Natural killer cell (primary cell): ENCODE results near the gene ENO1. TPM values are rescaled to one million over a fixed set of nuclear protein-coding genes. Genes with fewer than 3 reads are reported as not detected.

ENCODE experiments used
- ATAC-seq, 3 donors: fragments of 150-1000 bp in 2 of 3; fragments of 200-7000 bp in 1 of 3; cut with Tn5 transposase; 1 replicate in 1 of 3; 2 replicates in 2 of 3; pipeline ENCODE4 v1.10.0; 2021; ENCODE audit warnings: mild to moderate bottlenecking in 2 of 3, moderate library complexity in 2 of 3
- DNase-seq, 2 donors: peaks; one replicate each; pipeline versions ENCODE4 v3.0.0 to v3.0.0-alpha.2; 2013 to 2021; ENCODE audit warnings: mixed read lengths in 1 of 2
- H3K27ac ChIP-seq: one replicate; pipeline ENCODE4 v1.5.1; 2013; ENCODE audit warnings: mild to moderate bottlenecking, low read length
- H3K27me3 ChIP-seq: one replicate; pipeline ENCODE4 v1.6.1; 2013; ENCODE audit warnings: low read length; ENCODE audit not compliant: control insufficient read depth, insufficient read depth
- H3K36me3 ChIP-seq: one replicate; pipeline ENCODE4 v1.6.1; 2013; ENCODE audit warnings: low read length; ENCODE audit not compliant: control insufficient read depth, insufficient read depth
- H3K4me1 ChIP-seq: one replicate; pipeline ENCODE4 v1.6.1; 2013; ENCODE audit warnings: low read length; ENCODE audit not compliant: control insufficient read depth, insufficient read depth
- H3K4me3 ChIP-seq: one replicate; pipeline ENCODE4 v1.5.1; 2013; ENCODE audit warnings: low read length
- H3K9me3 ChIP-seq: one replicate; pipeline ENCODE4 v1.6.1; 2013; ENCODE audit warnings: low read length; ENCODE audit not compliant: control insufficient read depth, insufficient read depth
- H3K27ac Mint-ChIP-seq, 2 donors: one replicate each; pipeline ENCODE4 v1.8.0; 2022; ENCODE audit warnings: mild to moderate bottlenecking in 2 of 2, mixed read lengths in 2 of 2, moderate library complexity in 1 of 2
- H3K27me3 Mint-ChIP-seq, 2 donors: one replicate each; pipeline ENCODE4 v1.8.0; 2022; ENCODE audit warnings: low read depth in 2 of 2, mixed read lengths in 2 of 2
- H3K36me3 Mint-ChIP-seq: one replicate; pipeline ENCODE4 v1.8.0; 2022; ENCODE audit warnings: mixed read lengths
- H3K4me1 Mint-ChIP-seq, 2 donors: one replicate each; pipeline ENCODE4 v1.8.0; 2022; ENCODE audit warnings: mixed read lengths in 2 of 2
- H3K4me3 Mint-ChIP-seq: one replicate; pipeline ENCODE4 v1.8.0; 2022; ENCODE audit warnings: mild to moderate bottlenecking, moderate library complexity, mixed read lengths
- H3K9me3 Mint-ChIP-seq, 2 donors: one replicate each; pipeline ENCODE4 v1.8.0; 2022; ENCODE audit warnings: mixed read lengths in 2 of 2
- WGBS: methylation state at CpG from one replicate; pipeline ENCODE4 v1.1.7; 2013; ENCODE audit warnings: missing lambda C conversion rate; ENCODE audit not compliant: insufficient coverage; 5-methylcytosine and 5-hydroxymethylcytosine counted together
- intact Hi-C: fragments of 100-400 bp; cut with micrococcal nuclease; formaldehyde crosslinking; loops from one replicate; pipeline ENCODE4 v1.14.2; 2022
- total RNA-seq, 4 donors: library from RNA; stranded (reverse); fragments of 120-200 nt in 1 of 4; gene quantifications; one replicate each; pipeline versions ENCODE4 v1.2.3 to v1.2.4, GENCODE V29; 2013 to 2022
- TF ChIP-seq, protein P1 (sequence below): fragments of 200-600 bp; IDR thresholded peaks from one replicate; pipeline ENCODE4 v1.8.0; 2022; ENCODE audit warnings: antibody characterized with exemption

Gene ENO1
- 100 to 1,000 TPM; 254 to 299 (median 266) TPM for total RNA-seq
- total RNA-seq (2013): 376 TPM

DNA sequence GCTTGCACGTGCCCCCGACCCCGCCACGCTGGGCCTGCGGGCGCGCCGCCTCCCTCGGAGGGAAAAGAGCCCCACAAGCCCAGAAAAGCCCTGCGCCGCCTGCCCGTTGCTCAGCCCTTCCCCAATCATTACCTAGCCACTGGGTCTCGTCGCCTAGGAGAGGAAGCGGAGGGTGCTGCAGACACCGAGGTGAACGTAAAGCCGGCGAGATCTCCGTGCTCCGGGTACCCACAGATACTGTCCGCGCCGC lies at the start of gene ENO1:
ENO1 (minus strand) TSS at position 239 of the 250 bp plus-strand sequence. CDS start 3,778 bp downstream, outside the sequence.
- H3K4me1 Mint-ChIP-seq: peaks cover 49 to 57% of the 10 kb centered on the region in 2 donors
- no peaks in the 10 kb centered on the region for H3K36me3 Mint-ChIP-seq
- Histone ChIP-seq H3K27ac (peak within 1 kb of the TSS; percentile 97), H3K4me3 (peak within 1 kb of the TSS; percentile 67), H3K9me3 (no peaks in the 10 kb centered on the region), H3K4me1 (peaks cover 46% of the 10 kb centered on the region), H3K27me3 (no peaks in the 10 kb centered on the region), H3K36me3 (peaks cover 18% of the 10 kb centered on the region)
- DNase-seq (no peak), ATAC-seq (no peak)
- H3K9me3 Mint-ChIP-seq: no peaks in the 10 kb centered on the region
- WGBS: 0% methylated on average over 24 of the region's 24 CpGs
- H3K27me3 Mint-ChIP-seq: no peaks in the 10 kb centered on the region
- H3K27ac Mint-ChIP-seq: peak within 1 kb of the TSS; percentile 95 to 96
- peak within 1 kb of the TSS; percentile 94 for H3K4me3 Mint-ChIP-seq
- intact Hi-C loops: loop anchor here (2.0 to 10.0 kb wide), 3 partner anchors 20 to 1036 kb away; partner anchors contain the start of genes CTNNBIP1 and RERE
- TF ChIP-seq, protein P1, sequence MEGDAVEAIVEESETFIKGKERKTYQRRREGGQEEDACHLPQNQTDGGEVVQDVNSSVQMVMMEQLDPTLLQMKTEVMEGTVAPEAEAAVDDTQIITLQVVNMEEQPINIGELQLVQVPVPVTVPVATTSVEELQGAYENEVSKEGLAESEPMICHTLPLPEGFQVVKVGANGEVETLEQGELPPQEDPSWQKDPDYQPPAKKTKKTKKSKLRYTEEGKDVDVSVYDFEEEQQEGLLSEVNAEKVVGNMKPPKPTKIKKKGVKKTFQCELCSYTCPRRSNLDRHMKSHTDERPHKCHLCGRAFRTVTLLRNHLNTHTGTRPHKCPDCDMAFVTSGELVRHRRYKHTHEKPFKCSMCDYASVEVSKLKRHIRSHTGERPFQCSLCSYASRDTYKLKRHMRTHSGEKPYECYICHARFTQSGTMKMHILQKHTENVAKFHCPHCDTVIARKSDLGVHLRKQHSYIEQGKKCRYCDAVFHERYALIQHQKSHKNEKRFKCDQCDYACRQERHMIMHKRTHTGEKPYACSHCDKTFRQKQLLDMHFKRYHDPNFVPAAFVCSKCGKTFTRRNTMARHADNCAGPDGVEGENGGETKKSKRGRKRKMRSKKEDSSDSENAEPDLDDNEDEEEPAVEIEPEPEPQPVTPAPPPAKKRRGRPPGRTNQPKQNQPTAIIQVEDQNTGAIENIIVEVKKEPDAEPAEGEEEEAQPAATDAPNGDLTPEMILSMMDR: no peak

DNA sequence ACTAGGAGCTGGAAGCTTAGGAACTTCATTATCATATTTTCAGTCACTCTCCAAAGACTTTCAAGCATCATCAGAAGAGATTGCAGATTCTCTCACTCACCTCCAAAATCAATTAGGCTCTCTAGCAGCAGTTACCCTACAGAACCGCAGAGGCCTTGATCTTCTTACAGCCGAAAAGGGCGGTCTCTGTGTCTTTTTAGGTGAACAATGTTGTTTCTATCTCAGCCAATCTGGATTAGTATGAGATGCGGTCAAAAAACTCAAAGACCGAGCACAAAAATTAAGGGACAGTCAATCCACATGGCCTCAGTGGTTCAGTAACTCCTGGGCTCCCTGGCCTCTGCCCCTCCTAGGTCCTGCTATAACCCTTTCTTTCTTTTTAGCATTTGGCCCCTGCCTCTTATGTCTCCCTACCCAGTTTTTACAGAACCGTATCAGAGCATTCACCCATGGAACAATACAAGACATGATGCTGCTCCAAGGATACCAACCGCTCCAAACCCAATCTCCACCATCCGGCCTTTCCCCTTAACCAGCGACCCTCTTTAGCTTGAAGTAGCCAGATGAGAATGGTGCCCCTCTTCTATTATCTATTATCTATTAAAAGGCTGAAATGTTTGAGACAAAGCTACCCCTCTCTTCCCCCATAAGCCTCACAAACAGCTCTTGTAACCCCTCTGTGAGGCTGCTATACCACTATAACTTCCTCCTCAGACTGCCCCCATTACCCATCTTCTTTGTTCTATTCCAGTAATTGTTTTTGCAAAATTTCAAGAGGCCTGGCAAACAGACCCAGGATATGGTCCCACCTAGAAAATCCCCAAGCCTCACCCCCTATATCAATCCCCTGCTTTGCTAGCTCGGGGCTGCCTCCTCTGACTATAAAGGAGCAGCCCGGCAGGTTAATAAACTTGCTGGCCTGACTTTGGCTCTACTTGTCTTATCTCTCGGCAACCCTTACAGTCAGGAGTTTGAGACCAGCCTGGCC lies 48.5 kb upstream of the ENO1 start:
- no peaks in the 10 kb centered on the region for H3K9me3 Mint-ChIP-seq
- intact Hi-C loops: no loop called here
- H3K36me3 ChIP-seq: no peaks in the 10 kb centered on the region
- H3K27me3 Mint-ChIP-seq: no peaks in the 10 kb centered on the region
- DNase-seq: peak in 1 of 2 donors; percentile 61
- no peaks in the 10 kb centered on the region for H3K9me3 ChIP-seq
- no peak overlapping the region for H3K27ac ChIP-seq
- ATAC-seq: no peak
- H3K4me3 Mint-ChIP-seq: no peak overlapping the region
- no peaks in the 10 kb centered on the region for H3K36me3 Mint-ChIP-seq
- 93% methylated on average over 12 of the region's 12 CpGs for WGBS
- peaks cover 0 to 3% of the 10 kb centered on the region in 2 donors for H3K4me1 Mint-ChIP-seq
- H3K4me3 ChIP-seq: no peak overlapping the region
- TF ChIP-seq, protein P1: no peak
- H3K27me3 ChIP-seq: no peaks in the 10 kb centered on the region
- no peak overlapping the region for H3K27ac Mint-ChIP-seq
- H3K4me1 ChIP-seq: no peaks in the 10 kb centered on the region

DNA sequence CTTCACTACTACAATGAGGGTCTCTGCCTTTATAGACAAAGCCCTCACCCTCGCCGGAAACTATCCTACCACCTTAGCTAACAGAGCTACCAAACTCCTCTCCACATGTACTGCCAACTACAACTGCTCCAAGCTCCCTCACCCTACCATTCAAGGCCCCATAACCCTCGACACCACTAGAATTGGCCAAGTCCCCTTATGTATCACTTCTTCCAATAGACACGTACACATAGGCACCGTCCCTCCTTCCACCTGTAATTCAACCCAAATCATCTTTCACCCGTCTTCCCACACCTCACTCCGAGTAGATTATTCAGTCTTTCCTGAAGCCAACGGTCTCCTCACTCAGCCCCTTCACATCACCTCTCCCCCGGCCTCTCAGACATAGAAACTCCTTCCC lies 47.5 kb upstream of the ENO1 start:
- H3K9me3 ChIP-seq: no peaks in the 10 kb centered on the region
- Mint-ChIP-seq H3K36me3 (no peaks in the 10 kb centered on the region), H3K4me1 (peaks cover 8 to 14% of the 10 kb centered on the region in 2 donors), H3K4me3 (no peak overlapping the region), H3K27ac (no peak overlapping the region), H3K9me3 (no peaks in the 10 kb centered on the region), H3K27me3 (no peaks in the 10 kb centered on the region)
- no peak overlapping the region for H3K27ac ChIP-seq
- H3K36me3 ChIP-seq: no peaks in the 10 kb centered on the region
- no peaks in the 10 kb centered on the region for H3K27me3 ChIP-seq
- ATAC-seq: no peak
- WGBS: 85% methylated on average over 9 of the region's 9 CpGs
- H3K4me3 ChIP-seq: no peak overlapping the region
- intact Hi-C loops: no loop called here
- no peak for DNase-seq
- TF ChIP-seq, protein P1: no peak
- H3K4me1 ChIP-seq: peaks cover 4% of the 10 kb centered on the region
